NCI-H2029 treated with DMSO at 0.1 percent for 48 hours (cell line): Measurements from ENCODE around the gene SLC32A1.

Source experiments
- DNase-seq: peaks from one replicate; lab custom pipeline; 2025; lab: John Stamatoyannopoulos, UW

SLC32A1 gene

DNA sequence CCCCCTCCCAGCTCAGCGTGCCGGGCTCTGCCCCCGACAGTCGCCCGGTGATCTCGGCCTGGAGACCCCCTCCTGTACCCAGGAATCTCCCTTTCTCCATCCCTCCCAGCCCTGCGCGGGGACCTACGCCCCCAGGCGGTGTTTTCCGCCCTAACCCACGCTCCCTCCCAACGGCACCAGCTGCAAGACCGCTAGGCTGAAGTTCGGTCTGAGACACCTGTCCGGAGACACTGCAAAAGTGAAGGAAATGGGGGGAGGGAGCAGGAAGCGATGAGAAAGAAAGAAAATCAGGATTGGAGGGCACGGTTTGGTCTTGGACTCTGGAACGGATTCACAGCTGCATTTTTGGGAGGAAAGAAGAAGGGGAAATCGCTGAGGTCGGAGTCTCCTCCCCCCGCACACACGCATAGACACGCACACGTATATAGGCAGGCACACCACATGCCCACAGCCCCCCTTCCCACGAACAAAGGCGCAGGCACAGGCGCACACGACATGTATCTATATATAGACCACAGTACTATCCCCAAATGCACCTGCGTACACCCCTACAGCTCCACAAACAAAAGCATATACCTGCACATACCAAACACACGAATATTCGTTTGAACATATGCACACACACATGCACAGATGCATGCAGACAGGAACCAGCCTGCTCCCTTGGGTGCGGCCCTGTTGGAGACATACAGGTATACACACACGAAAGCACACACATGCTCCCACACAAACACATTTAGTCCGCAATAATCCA is 1.0 kb downstream of the SLC32A1 start:
- no peak for DNase-seq

DNA sequence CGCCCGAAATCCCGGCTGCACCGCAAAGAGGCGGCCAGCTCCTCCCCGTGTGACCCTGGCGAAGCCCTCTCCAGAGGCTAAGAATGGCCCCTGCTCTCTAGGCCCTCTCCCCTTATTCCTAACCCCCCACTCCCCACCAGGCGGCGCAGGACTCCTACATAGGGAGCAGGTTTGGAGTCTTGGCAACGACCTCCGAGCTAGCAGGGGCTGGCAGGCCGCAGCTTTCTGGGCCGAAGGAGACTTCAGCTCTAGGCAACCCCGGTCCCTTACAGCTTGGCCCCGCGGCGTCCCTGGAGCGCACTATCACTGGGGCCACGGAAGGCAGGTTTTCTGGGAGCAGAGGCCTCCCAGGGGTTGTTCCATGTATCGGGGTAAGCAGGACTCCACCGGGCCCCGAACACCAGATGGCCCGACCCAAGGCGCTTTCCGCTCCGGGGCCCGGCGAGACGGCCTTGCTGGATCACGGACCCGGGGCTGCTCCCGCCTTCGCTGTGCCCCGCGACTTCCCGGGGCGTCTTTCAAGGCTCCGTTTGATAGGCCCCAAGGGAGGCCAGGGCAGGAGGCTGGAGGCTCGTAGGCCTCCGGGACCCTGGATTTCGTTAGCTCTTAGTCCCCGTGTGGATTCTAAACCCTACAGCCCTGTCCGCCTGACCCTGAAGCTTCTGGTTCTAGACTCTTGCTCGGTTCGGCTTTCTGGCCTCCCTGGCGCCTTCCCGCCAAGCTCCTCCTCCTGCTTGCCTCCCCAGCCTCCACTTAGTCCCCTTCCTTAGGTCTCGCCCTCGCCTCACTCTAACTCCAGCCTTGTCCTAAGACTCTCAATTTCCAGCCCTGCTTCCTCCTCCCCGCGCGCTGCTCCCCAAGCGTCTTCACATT is 1.9 kb downstream of the SLC32A1 start:
- no peak for DNase-seq

DNA sequence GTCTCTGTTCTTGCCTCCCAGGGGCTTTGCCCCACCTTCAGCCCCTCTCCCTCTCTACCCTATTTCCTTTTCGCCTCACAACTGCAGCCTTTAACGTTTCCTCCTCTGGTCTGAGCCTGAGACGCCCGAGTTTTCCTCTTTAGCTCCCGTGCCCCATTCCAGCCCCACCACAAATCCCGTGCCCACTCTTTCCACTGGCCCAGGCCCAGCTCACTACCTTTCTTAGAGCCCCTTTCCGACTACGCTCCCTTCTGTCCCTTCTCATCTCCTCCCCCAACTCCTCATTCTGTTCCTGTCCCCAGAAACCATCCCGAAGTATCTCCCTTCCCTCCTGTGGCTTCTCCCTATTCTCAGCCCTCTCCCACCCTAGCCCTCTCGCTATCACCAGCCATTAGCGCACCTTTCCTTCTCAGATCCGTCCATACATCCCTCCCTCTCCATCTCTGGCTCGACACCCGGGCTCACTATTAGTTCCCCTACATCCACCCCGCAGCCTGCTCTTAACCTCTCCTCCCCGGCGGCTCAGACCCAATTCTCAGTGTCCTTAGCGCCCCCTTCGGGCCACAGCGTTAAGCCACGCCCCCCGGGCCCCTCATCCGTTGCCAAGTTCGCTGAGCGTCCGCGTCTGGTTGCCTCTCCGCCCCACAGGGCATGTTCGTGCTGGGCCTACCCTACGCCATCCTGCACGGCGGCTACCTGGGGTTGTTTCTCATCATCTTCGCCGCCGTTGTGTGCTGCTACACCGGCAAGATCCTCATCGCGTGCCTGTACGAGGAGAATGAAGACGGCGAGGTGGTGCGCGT is 2.7 kb downstream of the SLC32A1 start:
- no peak for DNase-seq

DNA sequence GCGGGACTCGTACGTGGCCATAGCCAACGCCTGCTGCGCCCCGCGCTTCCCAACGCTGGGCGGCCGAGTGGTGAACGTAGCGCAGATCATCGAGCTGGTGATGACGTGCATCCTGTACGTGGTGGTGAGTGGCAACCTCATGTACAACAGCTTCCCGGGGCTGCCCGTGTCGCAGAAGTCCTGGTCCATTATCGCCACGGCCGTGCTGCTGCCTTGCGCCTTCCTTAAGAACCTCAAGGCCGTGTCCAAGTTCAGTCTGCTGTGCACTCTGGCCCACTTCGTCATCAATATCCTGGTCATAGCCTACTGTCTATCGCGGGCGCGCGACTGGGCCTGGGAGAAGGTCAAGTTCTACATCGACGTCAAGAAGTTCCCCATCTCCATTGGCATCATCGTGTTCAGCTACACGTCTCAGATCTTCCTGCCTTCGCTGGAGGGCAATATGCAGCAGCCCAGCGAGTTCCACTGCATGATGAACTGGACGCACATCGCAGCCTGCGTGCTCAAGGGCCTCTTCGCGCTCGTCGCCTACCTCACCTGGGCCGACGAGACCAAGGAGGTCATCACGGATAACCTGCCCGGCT is 3.4 kb downstream of the SLC32A1 start:
- DNase-seq, result no peak

DNA sequence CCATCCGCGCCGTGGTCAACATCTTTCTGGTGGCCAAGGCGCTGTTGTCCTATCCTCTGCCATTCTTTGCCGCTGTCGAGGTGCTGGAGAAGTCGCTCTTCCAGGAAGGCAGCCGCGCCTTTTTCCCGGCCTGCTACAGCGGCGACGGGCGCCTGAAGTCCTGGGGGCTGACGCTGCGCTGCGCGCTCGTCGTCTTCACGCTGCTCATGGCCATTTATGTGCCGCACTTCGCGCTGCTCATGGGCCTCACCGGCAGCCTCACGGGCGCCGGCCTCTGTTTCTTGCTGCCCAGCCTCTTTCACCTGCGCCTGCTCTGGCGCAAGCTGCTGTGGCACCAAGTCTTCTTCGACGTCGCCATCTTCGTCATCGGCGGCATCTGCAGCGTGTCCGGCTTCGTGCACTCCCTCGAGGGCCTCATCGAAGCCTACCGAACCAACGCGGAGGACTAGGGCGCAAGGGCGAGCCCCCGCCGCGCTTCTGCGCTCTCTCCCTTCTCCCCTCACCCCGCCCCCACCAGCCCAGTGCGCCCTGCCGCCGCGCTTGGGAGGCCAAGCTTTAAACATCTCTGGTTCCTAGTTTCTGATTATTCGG is 4.0 kb downstream of the SLC32A1 start:
- no peak for DNase-seq

DNA sequence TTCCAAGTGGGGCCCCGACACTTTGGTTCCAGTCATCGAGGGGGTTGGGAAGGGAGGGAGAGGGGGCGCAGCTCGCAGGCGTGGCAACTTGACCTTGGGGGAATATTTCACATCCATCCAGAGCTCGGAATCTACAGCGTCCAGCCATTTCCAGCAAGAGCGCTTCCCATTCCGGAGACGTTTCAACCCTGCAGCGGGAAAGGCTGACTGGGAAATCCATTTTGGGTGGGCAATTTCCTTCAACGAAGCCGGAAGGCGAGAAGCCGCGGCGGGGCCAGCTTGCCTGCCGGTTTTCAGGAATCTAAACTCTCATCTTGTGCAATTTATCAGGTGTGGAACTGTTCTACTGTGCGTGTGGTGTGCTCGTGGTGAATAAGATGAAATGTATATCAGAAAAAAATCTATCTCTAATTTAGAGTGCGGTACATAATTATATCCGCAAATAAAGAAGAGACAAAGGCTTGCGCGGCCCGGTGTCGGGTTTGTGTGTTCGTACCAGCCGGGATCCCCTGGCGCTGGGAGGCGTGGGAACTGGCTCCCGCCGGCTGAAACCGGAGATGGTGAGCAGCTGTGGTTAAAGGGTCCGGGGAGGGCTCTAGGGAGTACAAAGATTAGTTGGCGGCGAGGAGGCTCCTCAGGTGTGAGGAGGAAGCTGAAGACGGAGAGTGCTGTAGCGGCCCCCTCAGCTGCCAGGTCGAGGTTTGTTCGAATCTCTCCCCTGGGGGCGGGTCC is 4.8 kb downstream of the SLC32A1 start:
- DNase-seq, result peak; percentile 54

DNA sequence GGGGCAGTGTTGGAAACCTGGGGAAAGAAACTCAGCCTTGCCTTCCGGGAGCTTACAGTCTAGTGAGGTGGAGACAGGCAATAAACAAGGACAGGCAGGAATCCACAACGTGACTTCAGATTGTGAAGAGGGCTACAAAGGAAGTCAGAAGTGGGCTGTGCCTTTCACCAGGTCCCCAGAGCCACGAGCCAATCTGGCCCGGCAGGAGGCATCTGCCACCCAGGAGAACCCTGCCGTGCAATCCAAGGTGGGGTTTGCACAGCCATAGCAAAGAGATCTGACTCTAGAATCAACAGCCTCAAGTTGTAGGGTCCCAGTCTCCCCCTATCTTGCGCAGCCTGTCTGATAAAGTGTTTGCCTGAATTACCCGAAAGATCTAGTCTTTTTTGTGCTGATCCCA is 5.5 kb downstream of the SLC32A1 start:
- DNase-seq, result no peak

DNA sequence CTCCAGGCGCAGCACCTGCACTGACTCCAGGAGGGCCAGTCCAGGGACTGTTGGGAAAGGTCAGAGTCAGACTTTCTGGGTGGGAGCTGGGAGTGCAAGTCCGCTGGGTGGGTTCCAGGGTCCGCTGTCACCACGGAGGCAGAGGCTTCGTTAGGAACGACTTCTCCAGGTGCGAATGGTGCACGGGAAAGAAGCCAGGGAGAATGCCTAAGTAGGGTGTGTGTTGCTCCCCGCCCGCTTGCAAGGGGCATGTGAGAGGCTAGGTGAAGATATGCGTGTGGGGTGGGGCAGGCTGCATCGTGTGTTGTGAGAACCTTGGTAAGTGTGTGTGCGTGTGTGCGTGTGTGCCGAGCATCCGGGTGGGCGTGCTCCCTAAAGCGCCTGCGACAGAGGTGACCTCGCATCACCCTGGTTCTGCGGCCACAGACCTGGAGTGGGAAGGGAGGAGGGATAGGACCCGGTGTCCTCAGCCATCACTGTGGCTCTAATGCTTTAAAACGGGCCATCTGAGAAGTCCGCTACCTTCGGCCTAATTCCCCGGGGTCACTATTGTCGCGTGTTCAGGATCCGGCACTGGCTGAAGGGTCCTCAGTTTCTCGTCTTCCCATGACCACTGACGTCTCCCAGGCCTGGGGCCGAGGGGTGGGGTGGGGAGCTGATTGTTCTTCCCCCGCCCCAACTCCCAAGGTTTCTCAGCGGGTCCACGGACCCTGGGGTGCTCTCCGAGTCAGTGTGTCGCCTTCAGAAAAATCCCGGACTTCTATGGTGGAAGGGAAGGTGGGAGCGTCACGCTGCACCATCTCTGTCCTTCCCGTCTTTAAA is 6.1 kb downstream of the SLC32A1 start:
- no peak for DNase-seq

DNA sequence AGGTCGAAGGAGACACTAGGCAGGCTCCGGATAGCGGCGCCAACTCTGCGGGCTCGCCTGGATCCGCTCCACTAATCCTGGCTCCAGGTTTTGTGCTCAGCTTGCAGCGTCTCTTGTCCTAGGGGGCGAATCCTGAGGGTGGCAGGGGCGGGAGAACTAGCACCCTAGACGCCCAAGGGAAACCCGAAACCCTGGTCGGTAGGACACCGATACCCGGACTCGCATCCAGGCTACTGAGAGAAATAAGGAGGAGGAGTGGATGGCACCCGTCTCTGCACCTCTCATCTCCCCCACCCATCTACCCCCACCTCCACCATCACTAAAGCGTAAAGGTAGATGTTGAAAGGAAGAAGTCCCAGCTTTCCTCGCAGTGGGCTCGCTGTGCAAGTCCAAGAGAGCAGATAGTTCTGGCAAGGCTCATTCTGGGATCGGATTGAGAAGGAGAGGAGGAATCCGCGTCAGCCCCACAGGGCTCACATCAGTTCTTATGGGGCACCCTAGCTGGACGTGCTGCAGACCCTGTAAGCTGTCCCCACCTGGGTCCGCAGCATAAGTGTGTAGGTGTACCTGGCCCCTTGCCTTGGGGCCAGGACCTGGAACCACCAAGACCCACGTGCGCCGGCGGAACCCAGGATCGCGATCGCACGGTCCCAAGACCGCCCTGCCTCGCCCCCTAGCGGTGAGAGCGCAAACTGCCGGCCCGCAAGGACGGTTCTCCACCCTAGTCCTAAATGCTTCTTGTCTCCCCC is 6.9 kb downstream of the SLC32A1 start:
- DNase-seq, result peak; percentile 35

DNA sequence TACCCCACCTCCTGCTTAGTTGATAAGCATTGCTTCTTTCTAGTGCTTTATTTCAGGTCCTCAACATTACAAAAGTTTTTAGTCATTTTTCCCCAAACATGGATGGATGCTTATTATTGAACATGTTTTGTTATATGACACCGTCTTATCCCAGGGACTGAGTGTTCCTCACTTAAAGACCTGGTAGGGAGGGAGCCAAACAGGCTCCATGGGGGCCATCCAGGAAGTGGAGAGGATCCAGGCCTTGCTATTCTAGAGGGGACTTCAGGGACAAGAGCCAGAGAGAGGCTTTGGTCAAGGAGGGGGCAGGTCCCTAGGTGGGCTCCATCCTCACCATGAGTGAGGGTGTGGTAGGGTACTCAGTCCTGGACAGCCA is 7.4 kb downstream of the SLC32A1 start:
- DNase-seq, result peak; percentile 28

DNA sequence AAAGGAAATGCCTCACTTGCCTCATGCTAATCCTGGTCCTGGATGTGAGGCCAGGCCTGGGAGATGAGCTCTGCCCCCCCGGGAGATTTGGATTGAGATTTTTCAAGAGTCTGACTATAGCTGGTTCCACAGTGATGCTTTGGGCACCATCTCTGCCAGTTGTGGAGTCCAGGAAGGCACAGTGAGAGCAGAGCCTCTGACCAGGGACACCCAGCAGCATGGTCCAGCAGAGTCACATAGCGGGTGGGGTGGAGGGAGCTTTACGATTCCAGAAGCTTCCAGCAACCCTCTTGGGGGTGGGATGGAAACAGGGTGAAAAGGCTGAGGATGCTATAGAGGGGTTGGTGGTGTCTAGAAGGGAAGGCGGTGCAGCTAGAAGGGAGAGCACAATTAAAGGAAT is 8.7 kb downstream of the SLC32A1 start:
- no peak for DNase-seq

DNA sequence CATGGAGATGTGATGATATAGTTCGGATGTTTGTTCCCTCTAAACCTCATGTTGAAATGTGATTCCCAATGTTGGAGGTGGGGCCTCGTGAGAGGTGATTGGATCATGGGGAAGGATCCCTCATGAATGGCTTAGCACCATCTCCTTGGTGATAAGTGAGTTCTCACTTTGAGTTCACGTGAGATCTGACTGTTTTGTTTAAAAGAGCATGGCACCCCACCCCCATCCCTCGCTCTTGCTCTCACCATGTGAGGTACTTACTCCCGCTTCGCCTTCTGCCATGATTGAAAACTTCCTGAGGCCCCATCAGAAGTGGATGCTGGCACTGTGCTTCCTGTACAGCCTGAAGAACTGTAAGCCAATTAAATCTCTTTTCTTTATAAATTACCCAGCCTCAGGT is 10.9 kb downstream of the SLC32A1 start:
- no peak for DNase-seq

DNA sequence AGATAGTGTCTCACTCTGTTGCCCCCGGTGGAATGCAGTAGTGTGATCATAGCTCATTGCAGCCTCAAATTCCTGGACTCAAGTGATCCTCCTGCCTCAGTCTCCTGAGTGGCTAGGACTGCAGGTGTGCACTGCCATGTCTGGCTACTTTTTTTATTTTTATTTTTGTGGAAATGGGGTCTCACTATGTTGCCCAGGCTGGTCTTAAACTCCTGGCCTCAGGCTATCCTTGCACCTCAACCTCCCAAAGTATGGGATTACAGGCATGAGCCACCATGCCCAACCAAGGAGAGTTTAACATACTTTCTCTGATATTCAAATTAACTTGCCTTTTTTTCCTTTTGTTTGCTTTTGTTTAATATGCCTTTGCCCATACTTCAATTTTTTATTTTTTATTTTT is 13.6 kb downstream of the SLC32A1 start:
- no peak for DNase-seq

DNA sequence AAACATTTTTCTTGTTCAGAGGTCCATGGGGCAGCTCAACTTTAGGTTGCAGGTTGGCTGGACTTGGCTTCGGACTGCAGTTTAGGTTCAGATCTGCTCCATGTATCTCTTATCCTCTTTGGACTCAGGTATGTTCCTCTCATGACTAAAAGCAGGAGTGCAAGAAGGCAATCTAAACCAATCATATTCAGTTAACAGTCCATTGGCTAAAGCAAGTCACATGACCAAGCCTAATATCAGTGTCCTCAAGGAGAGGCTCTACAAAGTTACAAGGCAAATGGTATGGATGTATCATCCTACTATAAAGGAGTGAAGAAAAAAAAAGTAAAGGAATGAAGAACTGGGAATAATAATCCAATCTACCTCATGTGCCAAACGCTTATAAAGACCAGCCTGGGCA is 21.5 kb downstream of the SLC32A1 start:
- DNase-seq, result no peak

DNA sequence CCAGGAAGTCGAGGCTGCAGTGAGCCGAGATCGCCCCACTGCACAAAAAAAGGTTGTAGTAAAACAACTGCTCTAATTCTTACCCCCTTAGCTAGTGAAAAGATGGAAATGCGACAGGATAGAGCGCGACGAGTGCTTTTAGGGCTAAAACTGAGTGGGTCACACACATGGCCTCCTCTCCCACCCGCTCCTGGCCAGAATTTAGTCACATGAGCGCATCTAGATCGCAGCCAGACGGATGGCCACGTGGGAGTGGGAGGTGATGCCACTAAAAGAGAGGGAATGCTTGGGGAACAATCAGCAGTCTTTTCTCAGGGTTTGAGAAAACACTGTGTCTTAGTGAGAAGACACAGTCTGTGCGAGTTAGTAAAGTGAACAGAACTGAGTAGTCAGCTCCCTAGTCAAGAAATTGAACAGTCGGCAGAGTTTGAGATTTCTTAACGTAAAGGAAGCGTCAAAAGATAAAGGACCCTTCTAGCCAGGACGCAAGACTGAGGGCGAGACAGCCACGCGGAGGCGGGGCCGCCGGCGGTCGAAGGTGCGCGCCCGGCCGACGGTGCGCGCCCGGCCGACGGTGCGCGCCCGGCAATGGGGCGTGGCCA is 23.3 kb downstream of the SLC32A1 start:
- no peak for DNase-seq

DNA sequence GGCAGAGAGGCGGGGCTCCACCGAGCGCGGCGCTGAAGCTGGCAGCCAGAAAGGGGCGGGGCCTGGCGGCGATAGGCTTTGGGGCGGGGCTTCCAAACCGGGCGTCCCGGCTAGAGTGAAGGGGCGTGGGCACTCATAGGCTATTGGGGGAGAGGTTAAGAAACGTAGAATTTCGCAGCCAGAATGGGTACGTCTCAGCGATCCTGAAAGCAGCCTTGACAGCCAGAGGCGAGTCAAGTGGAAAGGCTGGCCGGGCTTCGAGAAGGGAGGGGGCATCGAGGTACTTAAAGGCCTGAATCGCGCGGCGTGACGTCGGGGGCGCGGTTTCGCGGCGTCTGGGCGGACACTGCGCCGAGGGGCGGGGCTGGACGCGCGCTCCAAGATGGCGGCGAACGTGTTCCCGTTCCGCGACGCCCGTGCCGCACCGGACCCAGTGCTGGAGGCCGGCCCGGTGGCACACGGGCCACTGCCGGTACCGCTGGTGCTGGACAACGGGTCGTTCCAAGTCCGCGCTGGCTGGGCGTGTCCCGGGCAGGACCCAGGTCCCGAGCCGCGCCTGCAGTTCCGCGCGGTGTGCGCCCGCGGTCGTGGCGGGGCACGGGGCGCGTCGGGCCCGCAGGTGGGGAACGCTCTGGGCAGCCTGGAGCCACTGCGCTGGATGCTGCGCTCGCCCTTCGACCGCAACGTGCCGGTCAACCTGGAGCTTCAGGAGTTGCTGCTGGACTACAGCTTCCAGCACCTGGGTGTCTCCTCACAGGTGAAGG is 24.0 kb downstream of the SLC32A1 start, which contains the start of gene ACTR5:
TSS of gene ACTR5 (plus strand) at position 364 of the 764 bp plus-strand sequence. CDS start at position 383, 19 bp downstream.
- DNase-seq, result peak; percentile 72

DNA sequence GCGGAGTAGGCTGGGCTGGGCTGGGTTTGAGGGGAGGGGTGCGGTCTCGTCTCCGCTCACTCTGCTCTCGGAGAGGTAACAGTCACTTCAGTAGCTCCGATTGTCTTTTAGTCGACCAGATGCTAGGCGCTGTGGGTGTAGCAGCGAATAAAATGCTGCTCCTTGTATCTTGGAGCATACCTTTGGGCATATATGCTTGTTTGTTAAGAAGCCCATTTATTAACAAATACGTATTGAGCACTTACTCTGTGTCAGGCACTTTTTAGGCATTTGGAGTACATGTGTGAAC is 24.5 kb downstream of the SLC32A1 start:
- DNase-seq, result no peak

DNA sequence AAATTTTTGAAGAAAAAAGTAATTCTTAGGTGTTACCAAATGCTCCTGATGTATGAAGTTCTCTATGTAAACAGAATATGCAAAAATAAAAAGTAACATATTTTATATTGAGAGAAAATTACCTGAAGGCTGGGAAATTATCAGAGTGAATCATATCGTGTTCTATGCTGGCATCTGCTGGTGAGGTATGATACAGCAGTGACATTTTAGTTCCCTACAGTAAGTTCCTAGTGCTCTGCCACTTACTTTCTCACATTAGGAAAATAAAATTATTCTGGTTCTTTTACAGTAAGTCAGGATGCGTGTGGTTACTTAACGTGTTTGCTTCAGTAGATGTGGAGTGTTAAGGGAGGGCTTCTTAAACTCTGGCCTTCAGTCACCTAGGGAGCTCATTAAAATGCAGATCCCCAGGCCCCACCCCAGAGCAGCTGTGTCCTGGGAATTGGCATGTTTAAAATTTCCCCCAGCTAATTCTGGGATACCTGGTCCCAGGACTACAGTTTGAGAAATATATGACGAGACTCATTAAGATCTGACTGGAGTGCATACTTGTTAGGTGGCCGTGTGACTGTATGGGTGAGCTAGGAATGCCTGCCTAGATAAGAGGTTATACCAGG is 27.2 kb downstream of the SLC32A1 start:
- peak; percentile 39 for DNase-seq
